Hematopoietic multipotent progenitor cell treated with erythropoietin and hydrocortisone succinate and interleukin-3 and kit ligand, for 4 days (in vitro differentiated cells): Measurements from ENCODE around the gene UNK.
"Not testable (repeated sequence)": the region's sequence is repeated elsewhere in the genome, so short reads cannot be mapped to it uniquely, and the experiment has no call there.

Experiments
- DNase-seq: peaks from one replicate; pipeline ENCODE4 v3.0.0-alpha.2; 2015

The UNK gene

GRCh38 chr17:75839942-75840798, 55.6 kb downstream of the UNK start:
- no peak for DNase-seq

GRCh38 chr17:75840799-75841164, 56.2 kb downstream of the UNK start:
- no peak for DNase-seq

DNA sequence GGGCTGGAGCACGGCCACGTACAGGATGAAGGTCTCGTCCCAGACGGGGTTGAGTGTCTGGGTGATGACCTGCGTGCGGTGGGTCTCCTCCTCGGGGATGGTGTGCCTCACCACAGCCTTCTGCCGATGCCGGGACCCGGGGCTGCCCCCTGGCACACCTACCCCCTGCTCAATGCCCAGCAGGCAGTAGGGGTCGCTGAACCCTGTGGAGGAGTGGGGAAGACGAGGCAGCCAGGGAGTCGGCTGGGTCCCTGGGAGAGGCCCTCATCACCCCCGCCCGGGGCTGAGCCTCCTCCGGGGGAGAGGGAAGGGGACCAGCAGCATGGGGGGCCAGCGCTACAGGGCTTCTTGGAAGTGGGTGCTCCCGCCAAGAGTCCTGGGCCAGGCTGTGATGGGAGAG, 57.8 kb downstream of the UNK start:
- DNase-seq = no peak

DNA sequence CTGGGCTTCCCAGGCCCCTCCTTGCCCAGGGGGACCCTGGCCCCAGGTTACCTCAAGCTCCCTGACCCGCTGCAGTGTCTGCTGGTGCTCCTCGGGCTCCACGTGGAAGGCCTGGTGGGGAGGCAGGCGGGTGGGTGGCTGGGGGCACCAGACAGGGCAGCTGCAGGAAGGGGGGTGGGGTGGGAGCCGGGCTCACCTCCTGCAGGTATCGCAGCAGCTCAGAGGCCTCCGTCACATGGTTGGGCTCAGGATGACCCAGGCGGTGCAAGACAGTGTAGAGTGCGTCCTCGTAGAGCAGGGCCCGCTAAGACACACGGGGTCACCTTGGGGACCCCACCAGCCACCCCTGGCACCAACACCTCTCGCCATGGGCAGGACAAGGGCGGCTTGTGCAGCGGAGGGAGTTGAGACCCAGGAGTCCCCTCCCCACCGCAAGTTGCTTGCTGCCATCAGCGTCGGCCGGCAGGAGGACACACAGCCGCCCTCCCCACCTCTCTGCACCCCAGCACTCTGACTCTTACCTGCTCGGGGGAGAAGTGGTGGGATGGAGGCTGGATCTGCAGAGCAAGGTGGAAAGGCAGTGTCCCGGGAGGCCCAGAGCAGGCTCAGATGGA, 58.5 kb downstream of the UNK start:
- DNase-seq = peak; percentile 45

DNA sequence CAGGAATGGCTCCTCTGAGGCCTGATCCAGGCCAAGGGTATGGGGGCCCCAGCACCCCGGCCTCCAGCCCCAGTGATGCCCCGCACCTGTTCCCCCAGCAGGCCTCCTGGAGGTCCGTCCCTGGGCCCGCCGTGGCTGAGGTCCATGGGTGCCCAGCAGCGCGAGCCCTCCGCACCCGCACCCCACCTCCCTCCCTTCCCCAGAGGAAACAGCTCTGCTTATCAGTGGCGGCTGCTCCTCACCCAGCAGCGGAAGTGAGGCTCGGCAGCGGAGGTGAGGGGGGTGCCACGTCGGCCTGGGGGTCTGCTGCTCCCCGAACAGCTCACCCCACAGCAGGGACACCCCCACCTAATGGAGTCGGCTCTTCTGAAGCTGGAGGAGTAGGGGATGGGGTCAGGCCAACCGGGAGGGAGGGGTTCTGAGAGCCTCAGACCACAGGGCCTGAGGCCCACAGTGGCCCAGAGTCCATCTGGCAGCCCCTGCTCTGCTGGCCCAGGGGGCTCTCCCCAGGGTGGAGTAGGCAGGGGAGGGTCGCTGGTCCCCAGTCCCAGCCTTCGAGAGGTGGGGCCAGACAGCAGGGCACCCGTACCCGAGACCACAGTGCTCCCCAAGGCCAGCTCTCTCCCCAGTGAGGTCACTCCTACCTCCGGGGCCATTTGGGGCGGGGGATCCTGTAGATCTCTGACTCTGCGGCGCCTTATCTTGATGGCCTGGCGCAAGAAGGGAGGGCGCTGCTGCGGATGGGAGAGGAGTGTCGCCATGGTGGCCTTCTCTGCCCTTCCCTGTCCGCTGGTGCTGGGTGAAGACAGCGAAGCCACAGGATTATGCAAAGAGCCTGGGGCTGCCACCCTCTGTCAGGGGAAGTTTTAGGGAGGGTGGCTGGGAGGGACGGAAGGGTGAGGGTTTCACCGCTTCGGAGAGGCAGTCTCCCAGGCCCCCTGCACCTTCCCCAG, 59.2 kb downstream of the UNK start, which contains the start of gene UNC13D:
UNC13D (minus strand) TSS at position 828 of the 953 bp plus-strand sequence; CDS start at position 761, 67 bp downstream.
- DNase-seq = peak; percentile 95

GRCh38 chr17:75844530-75845057, 60.0 kb downstream of the UNK start:
- peak; percentile 75 for DNase-seq

DNA sequence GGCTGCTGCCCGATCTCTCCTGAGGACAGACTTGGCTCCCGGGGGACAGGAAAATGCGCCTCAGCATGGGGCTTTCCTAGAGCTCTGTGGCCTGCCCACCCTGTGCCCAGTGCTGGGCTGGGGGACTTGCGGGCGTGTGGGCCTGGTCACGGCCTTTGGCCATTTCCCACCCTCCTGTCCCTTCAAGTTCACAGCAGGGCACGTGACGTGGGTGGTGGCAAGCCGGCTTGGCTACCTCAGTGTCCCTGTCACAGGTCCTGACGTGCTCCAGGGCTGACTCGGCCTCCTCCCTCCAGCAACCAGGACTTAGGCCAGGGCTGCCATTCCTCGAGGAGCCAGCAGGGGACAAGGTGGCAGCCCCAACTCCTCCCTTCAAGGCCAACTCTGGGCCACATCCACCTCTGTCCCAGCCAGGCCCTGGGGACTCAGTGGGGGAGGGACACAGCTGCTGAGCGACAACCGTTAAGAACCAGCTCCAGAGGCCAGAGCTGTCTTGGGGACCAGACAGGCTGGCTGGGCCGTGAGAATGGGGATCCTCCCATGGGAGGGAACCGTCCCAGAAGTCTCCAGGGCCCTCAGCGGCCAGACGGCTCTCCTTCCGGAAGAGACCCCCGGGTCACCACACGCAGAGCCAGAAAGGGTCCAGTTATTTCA, 60.6 kb downstream of the UNK start:
- peak; percentile 97 for DNase-seq

GRCh38 chr17:75845933-75846691, 61.5 kb downstream of the UNK start:
- DNase-seq = no peak

DNA sequence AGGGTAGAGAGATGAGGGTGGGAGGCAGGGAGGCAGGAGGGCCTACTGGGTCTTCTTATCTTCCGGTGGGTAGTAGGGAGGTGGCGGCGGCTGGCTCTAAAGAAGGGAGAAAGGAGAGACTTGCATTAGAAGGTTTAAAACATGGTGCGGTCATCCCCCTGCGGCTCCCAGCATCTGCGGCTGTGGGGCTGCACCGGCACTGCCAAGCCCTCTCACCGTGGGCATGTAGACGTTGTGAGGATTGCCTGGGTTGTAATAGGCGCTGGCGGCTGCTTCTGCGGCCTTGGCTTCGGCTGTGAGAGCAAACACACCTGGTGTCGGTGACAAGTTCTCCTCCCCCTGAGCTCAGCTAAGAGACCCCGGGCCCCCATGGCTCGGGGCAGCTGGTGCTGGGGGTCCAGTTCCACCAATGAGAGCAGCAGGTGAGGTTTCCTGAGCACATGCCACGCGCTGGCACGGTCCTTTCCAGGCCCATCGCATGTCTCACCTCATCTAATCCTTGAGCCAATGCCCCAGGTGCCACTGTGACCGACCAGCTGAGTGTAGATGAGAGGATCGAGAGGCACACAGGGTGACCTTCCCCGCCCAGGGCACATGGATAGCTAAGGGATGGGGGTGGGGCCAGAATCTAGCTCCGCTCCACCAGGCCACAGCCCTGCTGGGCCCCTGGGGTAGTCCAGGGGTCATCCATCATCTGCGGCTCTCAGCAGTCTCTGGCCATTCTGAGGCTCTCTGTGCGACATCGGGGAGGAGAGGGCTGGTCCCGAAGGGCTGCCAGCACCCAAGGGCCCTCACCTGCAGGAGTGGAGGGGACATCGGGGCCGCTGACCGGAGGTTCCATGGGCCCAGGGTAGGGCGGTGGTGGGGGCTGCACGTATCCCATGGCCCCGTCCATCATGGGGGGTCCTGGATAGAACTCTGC, 62.3 kb downstream of the UNK start:
- DNase-seq = no peak

- no peak for DNase-seq
Measured at GRCh38 chr17:75847614-75848522, 63.3 kb downstream of the UNK start.

DNA sequence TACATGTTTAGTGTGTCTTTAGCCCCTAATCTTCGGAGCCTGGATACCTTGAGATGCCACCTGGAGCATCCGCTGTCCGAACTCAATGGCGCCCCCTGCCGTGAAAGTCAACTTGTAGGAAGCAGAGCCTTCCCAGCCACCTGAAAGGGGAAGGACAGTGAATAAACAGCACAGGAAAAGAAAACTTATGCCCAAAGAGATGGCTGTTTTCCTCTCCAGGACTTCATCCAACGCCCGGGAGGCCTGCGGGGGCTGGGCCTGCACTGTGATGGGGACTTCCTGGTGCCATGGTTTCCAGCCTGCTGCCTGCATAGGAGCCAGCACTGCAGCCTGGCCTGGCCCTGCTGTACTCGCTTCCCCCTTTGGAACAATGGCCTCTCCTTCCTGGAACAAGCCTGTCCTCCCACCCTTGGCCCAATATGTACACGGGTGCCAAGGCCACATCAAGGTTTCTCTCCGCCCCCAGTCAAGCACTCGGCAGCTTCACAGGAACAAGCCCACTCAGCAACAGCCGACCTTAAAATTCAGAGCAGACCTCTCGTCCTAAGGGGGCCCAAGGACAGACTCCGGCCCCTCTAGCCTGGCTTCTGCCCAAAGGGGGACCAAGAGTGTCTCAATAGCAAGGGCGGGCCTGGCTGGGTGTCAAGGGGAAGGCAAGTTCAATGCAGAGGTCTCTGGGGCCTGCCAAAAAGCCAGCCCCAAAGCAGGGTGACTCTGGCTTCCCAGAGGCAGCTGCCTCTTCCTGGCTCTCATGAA, 64.1 kb downstream of the UNK start:
- peak; percentile 79 for DNase-seq

- DNase-seq = peak; percentile 54
Measured at GRCh38 chr17:75849279-75849646, 64.7 kb downstream of the UNK start.

DNA sequence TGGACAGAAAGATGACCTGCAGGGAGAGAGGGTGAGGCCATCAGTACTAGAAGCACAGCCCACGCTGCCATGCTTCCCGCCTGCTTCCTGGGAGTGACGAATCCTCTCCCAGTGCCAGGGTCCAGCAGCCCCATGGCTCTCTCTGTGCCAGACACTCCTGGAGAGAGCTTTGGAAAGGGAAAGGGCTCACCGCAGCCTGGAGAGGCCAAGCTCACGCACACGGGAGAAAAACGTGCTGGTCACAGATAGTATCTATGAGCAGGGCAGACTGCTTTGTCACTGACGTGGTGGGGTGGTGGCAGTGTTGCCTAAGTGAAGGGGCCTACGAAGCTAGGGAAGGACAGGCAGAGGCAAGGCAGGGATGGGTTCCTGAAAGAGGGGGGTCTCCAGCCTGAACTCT, 65.1 kb downstream of the UNK start:
- peak; percentile 77 for DNase-seq

DNA sequence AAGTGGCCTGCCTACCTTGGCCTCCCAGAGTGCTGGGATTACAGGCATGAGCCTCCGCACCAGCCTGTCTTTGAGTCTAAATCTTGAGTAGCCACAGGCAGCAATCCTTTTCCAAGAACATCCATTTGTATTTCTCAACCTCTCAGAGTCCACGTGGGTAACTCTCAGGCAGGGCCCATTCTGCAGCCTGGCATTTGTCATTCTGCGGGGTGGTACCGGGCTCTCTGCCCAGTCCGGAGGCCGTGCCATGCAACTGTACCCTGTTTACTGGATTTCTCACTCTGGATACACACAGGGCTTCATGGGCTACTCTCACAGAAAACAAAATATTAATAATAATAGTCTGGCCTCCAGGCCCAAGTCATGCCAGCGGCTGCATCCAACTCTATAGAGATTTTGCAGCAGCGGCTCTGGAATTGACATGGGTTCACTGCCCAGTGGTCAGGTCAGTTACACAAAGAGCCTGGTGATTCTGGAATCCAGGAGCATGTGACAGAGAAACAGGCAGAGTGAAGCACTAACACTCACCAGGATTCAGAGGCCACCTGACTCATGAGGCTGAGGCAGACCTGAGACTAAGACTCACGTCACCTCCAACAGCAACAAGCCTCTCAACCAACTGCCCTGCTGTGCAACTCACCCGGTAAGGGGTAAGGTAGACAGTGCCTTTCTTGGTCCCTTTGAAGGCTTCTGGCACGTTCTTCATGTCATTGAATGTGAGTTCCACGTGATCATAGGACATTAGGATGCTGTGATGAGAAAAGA, 66.5 kb downstream of the UNK start:
- no peak for DNase-seq

DNA sequence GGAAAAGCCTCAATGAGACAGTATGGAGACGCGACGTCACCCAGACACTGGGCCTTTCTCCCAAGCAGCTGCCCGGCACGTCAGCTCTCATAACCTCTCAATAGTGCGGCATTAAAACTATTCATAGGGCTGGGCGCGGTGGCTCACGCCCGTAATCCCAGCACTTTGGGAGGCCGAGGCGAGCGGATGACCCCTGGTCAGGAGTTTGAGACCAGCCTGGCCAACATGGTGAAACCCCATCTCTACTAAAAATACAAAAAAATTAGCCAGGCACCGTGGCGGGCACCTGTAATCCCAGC, 67.0 kb downstream of the UNK start:
- DNase-seq = not testable (repeated sequence)

DNA sequence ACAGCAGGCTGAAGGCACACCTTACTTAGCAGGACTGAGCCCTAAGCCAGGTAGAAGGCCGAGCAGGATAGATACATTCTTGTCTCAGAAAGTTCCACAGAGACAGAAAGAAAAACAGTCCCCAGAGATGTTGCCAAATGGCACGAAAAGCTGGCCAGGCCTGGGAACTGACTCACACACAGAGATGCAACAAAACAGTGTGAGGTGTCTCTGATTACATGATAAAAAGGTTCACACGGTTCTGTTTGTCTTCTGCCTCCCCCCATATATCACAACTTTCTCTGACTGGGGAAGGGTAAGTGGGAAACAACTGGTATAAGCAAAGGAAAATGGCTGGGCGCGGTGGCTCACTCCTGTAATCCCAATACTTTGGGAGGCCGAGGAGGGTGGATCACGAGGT, 68.8 kb downstream of the UNK start:
- DNase-seq = no peak

DNA sequence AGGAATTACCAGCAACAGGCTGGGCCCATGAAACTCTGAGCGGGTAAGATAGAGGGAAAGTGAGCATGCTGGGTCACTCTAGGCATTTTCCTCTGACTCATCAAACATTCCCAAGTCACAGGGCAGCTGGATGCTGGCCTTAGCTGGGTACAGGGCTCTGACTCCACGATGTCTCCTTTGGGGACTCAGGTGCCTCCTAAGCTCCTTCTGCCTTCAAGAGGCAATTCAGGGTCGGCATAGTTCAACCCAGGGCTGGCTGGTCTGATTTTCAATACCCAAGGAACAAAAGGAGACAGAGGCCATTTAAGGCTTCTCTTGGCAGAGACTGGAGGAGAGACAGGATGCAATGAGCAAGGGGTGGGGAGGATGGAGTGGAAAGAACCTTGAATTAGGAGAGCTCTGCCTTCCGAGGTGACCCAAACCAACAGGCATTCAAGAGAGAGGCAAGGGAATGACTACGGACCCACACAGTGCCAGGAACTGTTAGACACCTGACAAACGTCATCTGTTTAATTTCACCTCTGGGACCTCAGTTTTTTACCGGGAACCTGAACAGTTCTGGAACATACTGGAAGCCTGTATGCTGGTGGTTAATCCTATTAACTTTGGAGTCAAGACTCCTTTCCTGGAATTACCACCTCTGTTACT, 69.6 kb downstream of the UNK start:
- DNase-seq = no peak

GRCh38 chr17:75854881-75855309, 70.3 kb downstream of the UNK start:
- no peak for DNase-seq
